Esophagus squamous epithelium (tissue), 4 donors: Measurements from ENCODE around the gene DENND1A.

ENCODE experiments used
- CTCF ChIP-seq, 6 experiments: fragments of 450-650 bp in 4 of 6; fragments of 200-600 bp in 2 of 6; sonication (generic) in 2 of 6; IDR thresholded peaks; one replicate each; pipeline ENCODE4 v1.5.1; 2016 to 2019; ENCODE audit warnings: antibody characterized with exemption in 6 of 6, mild to moderate bottlenecking in 4 of 6, moderate library complexity in 4 of 6
- POLR2A ChIP-seq, 4 donors: fragments of 450-650 bp; IDR thresholded peaks; one replicate each; pipeline ENCODE4 v1.6.1; 2017; ENCODE audit warnings: antibody characterized with exemption in 4 of 4, mild to moderate bottlenecking in 4 of 4, moderate library complexity in 3 of 4

GRCh38 chr9:123689701-123690428 is 240.1 kb downstream of the DENND1A start:
- no peak for TF ChIP-seq CTCF (IDR thresholded peaks at IDR 0.05)
- TF ChIP-seq POLR2A (IDR thresholded peaks at IDR 0.05) = no peak
